GM21528 (cell line): ENCODE measurements around the gene RRAS.

ENCODE experiments used
- ATAC-seq: cut with Tn5 transposase; IDR thresholded peaks from one replicate; pipeline ENCODE4 v1.9.1; 2021; ENCODE audit warnings: mild to moderate bottlenecking, moderate library complexity; ENCODE audit not compliant: unreplicated experiment, low FRiP score

The RRAS gene

GRCh38 chr19:49640113-49640898 is at the start of gene RRAS:
Gene RRAS (minus strand): TSS chr19:49640143. CDS start chr19:49640098, 45 bp downstream.
- peak; percentile 59 for ATAC-seq

GRCh38 chr19:49689133-49690078 is 49.5 kb upstream of the RRAS start, which contains the start of gene ADM5:
Gene ADM5 (plus strand): TSS chr19:49689594. CDS start chr19:49689838, 244 bp downstream.
- ATAC-seq, result no peak

- ATAC-seq, result no peak
Measured at GRCh38 chr19:49688531-49689132, 48.7 kb upstream of the RRAS start.

- no peak for ATAC-seq
Measured at GRCh38 chr19:49687566-49688316, 47.8 kb upstream of the RRAS start.

GRCh38 chr19:49687150-49687549 is 47.2 kb upstream of the RRAS start:
- no peak for ATAC-seq

- no peak for ATAC-seq
Measured at GRCh38 chr19:49686503-49687088, 46.7 kb upstream of the RRAS start.

- no peak for ATAC-seq
Measured at GRCh38 chr19:49685845-49686332, 45.9 kb upstream of the RRAS start.

GRCh38 chr19:49684983-49685553 is 45.1 kb upstream of the RRAS start:
- ATAC-seq, result no peak

- no peak for ATAC-seq
Measured at GRCh38 chr19:49684251-49684982, 44.5 kb upstream of the RRAS start.

- no peak for ATAC-seq
Measured at GRCh38 chr19:49683814-49684250, 43.9 kb upstream of the RRAS start.

- no peak for ATAC-seq
Measured at GRCh38 chr19:49682274-49682673, 42.3 kb upstream of the RRAS start.

- ATAC-seq, result no peak
Measured at GRCh38 chr19:49681830-49682229, 41.9 kb upstream of the RRAS start.

- ATAC-seq, result no peak
Measured at GRCh38 chr19:49680421-49681351, 40.7 kb upstream of the RRAS start.

- ATAC-seq, result no peak
Measured at GRCh38 chr19:49679771-49680413, 39.9 kb upstream of the RRAS start.

GRCh38 chr19:49678985-49679770 is 39.2 kb upstream of the RRAS start:
- no peak for ATAC-seq
